ENCODE measurements around the gene BCAR1.

Gene BCAR1

DNA sequence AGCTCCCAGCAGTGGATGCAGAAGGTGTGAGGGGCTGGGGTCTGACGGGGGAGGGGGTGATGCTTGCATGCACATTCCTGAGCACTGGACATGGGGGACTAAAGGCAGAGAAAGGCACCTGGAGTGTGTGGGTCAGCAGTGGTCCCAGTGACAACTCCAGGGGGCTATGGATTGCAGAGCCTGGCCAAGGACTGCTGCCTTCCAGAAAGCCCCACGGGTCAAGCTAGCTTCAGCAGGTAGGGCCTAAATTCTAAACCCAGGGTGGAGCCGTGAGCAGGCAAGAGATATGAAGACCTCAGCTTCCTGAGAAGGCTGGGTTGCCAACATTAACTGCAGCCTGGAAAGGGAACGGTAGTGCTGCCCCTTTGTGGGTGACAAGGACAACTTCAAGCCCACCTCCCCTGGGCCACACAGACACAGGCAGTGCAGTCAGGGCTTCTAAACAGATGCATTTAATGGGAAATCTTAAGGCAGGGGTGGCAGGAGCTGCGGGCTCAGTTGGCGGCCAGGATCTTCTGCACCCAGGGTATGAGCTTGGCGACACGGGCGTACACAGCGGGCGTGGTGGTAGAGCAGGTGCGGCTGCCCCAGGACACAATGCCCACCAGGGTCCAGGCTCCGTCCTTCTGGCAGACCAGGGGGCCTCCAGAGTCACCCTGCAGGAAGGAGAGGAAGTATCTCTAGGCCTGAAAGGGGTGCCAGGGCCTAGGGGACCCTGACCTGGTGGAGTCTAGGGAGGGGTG lies 47.6 kb downstream of the BCAR1 start:
- no peak for DNase-seq (ENCODE audit: low spot score)

DNA sequence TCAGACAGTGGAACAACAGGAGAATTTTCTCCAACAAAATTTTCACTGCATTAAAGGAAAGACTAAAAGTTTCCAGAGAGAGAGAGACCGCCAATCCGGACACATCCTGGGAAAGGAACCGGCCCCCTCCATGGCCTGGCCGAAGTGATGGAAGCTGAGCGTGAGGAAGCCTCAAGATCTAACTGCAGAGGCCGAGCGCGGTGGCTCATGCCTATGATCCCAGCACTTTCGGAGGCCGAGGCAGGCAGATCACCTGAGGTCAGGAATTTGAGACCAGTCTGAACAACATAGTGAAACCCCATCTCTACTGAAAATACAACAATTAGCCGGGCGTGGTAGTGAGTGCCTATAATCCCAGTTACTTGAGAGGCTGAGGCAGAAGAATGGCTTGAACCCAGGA lies 48.3 kb downstream of the BCAR1 start:
- no peak for DNase-seq (ENCODE audit: low spot score)

DNA sequence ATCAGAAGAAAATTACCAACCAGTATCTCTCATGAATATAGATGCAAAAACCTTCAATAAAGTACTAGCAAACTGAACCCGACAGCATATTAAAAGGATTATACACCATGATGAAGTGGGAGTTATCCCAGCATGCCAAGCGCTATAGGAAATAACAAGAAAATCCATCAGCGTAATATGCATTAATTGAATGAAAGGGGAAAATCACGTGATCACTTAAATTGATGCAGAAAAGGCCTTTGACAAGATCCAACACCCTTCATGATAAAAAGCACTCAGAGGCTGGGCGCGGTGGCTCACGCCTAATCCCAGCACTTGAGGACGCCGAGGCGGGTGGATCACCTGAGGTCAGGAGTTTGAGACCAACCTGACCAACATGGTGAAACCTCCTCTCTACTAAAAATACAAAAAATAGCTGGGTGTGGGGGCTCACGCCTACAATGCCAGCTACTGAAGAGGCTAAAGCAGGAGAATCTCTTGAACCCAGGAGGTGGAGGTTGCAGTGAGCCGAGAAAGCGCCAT lies 49.3 kb downstream of the BCAR1 start:
- DNase-seq (ENCODE audit: low spot score) = no peak

DNA sequence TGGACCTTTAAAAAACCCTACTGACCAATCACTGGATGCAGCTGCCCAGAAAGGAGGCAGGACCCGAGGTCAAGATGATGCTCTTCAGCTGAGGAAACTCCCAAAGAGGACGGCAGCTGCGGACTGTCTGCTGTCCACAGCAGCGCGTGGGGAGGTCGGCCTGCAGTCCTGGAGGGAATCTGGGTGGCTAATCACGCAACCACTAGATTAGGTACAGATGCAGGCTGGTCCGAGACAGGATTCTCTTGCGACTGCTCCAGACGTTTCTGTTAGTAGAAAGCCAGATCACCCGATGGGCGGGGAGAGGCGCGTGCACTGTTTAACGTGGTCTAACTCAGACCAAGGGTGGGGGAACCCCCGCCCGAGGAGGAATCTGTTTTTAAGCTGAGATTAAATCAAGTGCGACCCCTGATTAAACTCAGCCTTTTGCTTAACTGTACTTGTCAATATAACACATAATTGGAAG lies 53.3 kb downstream of the BCAR1 start:
- DNase-seq (ENCODE audit: low spot score) = no peak

DNA sequence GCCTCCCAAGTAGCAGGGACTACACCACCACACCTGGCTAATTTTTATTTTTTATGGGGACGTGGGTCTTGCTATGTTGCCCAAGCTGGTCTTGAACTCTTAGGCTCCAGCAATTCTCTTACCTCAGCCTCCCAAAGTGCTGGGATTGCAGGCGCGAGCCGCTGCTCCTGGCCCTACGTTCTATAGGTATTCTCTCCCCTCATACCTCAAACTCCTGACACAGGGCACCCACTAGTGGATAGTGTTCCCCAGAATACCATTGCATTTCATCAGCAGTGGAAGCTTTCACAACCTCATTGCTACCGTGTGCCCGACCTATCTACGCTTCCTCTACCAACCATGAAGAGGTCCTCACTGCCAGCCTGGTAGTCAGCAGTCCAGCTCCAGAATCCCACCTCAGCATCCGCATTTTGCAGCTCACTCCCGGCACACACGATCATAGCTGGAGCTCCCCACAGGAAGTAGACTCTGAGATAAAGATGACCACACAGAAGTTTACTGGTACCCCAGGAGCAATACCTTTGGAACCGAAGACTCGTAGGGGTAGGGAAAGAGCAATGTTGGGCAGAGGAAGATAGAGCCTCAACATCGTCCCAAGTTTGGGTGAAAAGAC lies 53.8 kb downstream of the BCAR1 start:
- DNase-seq (ENCODE audit: low spot score) = no peak

DNA sequence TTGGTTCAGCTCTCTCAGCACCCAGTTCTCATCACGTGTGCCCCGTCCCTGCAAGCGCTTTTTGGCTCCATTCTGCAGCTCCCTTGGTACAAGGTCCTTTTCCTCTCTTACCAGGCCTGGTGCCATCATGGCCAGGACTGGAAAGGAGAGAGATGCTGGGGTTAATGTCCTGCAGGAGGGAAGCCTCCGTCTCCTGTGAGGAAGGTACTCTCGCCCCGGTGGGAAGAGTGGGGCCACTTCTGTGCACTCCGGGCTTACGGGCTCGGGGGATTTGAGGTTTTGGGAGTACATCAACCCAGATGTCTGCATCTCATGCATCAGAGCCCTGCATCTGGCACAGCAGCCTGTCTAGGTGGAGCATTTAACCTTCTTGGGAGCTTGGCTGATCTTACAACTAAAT lies 54.6 kb downstream of the BCAR1 start:
- no peak for DNase-seq (ENCODE audit: low spot score)

DNA sequence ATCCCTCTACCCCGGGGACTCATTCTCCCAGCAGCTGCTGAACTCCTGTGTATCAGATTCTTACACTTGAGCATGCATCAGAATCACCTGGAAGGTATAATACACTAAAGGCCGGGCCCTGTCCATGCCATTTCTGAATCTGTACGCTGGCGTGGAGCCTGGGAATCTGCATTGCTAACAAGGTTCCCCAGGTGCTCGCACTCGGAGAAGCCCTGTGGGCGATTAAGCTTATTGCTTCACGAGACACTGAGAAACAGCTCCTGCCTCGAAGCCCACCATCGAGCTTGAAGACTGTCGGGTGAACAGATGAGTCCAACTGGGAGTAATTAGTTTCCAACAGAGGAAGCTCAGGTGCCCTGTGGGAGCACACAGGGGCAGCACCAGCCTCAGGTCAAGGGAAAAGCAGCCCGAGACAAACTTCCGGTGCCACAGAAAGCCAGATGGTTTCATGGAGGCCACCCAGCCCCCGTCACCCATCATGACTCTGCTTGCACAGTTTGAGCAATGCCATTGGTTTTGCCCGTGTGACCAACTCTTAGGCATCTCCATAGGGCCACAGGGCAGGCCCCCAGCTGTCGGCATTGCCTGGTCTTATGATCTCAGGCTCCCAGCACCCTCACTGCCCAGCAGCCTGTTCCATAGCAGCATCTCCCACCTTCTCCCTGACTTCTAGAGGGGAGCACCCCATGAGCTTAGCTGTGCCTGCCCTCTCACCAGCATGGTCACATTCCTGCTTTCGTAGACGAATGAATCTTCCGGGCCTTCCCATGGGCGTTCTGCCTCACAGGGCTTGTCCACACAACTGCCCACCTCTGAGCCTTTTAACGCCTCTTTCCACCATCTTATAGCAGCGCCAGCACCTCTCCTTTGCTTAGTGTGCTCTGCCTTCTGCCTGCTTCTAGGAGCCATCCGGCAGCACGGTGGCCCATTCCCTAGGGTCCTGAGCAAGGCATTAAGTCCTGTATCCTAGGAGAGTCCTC lies 55.3 kb downstream of the BCAR1 start:
- no peak for DNase-seq (ENCODE audit: low spot score)

DNA sequence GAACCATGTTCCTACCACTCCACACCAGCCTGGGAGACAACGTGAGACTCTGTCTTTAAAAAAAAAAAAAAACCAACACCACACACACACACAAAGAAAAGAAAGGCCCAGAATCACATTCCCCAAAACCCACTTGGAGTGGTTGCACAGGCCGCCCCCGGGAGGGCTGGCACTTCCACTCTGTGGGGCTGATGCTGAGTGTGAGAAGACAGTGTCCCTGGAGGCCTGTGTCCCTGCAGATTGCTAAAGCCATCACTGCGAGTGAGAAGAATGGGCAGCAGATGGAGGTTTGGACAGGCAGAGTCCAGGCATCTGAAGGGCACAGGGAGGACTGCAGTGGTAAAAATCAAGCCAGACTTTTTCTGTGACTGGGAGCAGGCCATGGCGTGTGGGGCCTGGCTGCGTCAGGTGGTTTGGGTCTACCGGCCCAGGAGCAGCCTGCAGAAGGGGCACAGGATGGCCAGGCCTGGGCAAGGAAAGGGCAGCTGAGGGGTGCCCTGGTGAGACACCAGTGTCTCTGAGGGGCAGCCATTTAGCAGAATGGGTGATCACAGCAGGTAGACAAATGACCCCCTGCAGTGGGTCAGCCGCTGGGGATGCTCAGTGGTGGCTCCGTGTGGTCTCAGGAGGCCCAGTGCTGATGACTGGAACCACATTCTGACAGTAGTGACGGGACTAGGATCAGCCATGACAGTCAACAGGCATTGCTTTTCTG lies 57.5 kb downstream of the BCAR1 start:
- DNase-seq (ENCODE audit: low spot score) = no peak

DNA sequence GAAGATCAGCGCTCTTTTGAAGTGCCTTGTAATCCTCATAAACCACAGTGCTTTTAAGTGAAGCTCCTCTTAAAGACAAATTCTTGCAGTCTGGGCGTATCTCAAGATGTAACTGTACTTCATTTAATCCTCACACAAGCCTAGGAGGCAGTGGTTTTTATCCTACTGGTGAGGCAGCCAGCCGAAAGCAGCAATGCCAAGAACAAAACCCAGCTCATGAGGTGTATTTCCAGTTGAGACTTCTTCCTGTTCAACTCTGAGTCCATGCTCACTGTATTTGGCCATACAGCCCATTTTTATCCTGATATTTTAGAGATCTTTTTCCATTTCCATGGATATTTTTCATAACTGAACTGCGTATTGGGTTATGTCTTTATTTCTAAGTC lies 58.2 kb downstream of the BCAR1 start:
- no peak for DNase-seq (ENCODE audit: low spot score)

DNA sequence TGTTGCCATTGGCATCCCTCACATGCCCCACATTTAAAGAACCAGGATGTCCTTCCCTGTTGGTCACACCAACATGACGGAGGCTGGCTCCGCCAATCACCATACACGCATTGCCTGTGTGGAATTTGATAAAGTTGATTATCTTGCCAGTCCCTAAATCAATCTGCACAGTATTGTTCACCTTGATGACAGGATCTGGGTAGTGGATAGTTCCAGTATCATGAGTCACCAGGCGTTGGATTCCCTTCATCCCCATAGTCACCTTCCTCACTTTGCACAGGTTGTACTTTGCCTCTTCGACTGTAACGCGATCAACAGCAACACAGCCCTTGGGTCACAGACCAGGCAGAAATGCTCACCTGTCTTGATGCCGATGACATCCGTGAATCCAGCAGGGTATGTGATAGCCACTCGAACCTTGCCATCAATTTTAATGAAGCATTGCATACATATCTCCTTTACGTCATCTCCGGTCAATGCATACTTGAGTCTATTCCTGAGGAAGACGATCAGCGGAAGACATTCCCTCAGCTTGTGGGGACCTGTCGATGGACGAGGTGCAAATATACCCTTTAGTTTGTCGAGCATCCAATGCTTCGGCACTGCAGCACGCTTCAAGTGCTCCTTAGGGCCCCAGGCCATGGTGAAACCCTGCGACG lies 58.7 kb downstream of the BCAR1 start:
- DNase-seq (ENCODE audit: low spot score) = no peak

DNA sequence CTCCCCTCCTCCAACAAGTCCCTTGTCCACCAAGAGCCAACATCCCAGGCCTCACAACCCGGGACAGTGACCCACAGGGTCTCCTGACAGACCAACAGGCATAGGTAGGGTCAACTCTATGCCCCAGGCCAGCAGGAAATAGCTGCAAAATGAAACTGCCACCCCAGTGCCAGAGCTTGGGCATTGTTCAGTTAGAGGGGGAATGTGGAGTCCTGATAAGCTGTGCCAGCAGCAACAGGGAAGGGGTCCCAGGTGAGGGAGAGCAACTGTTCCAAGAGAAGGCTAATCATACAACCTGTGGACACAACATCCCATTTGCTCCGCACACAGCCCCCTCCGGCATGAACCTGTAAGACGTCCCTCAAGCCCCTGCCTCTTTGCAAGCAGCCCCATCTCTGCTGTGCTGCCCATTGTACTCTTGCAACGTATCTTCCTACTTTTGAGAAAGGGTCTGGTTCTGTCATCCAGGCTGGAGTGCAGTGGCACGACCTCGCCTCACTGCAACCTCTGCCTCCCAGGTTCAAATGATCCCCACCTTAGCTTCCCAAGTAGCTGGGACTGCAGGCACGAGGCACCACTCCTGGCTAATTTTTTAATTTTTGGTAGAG lies 61.7 kb downstream of the BCAR1 start:
- DNase-seq (ENCODE audit: low spot score) = no peak

DNA sequence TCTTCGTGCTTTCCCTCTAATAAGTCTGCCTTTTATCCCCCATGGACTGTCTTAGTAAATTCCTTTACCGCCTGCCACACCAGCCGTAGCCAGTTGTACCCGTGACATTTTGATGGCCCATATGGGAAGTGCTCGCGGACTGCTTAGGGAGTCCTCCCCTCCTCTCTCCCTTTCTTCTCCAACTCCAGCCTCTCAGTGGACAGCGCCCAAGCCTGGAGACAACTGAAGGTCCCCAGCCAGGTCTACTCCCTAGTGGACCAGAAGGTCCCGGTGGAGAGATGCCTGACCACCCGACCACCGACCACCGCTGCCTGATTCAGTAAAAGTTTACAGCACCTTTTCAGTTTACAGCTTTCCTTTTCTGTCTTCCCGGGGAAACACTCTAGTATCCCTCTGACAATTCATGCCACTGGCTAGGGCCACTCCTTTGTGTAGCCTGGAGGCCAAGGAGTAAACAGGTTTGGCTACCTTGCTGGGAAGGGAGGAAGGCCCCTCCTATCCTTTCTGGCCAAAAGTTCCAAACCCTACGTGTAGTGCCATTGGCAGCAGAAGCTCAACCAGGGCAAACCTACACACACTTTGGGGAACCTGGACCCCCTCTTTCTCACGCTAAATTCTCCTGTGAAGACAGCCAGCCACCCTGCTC lies 62.5 kb downstream of the BCAR1 start:
- DNase-seq (ENCODE audit: low spot score) = no peak

DNA sequence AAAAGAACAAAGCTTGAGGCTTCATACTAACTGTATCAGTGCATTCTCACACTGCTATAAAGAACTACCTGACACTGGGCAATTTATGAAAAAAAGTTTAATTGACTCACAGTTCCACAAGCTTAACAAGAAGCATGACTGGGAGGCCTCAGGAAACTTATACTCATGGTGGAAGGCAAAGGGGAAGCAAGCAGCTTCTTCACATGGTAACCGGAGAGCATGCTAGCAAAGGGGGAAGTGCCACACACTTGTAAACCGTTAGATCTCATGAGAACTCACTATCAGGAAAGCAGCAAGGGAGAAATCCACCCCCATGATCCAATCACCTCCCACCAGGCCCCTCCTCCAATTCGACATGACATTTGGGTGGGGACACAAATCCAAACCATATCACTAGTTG lies 69.8 kb downstream of the BCAR1 start:
- no peak for DNase-seq (ENCODE audit: low spot score)

DNA sequence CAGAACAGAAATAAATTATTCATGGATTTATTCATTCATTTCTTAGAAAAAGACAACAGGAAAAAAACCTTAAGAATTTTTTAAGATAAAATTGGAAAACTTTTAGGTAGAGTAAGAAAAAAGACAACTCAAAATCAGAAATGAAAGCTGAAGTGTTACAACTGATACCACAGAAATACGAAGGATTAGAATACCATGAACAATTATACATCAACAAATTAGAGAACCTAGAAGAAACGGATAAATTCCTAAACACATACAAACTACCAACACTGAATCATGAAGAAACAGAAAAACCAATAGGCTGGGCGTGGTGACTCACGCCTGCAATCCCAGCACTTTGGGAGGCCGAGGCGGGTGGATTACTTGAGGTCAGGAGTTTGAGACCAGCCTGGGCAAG lies 72.2 kb downstream of the BCAR1 start:
- DNase-seq (ENCODE audit: low spot score) = no peak
